ENCODE results near the gene MYT1. TPM values are rescaled to one million over a fixed set of nuclear protein-coding genes. Genes with fewer than 3 reads are reported as not detected.
"Not testable (repeated sequence)": the region's sequence is repeated elsewhere in the genome, so short reads cannot be mapped to it uniquely, and the experiment has no call there.

The MYT1 gene
- polyA plus RNA-seq, 1 donor: 2.6 TPM

DNA sequence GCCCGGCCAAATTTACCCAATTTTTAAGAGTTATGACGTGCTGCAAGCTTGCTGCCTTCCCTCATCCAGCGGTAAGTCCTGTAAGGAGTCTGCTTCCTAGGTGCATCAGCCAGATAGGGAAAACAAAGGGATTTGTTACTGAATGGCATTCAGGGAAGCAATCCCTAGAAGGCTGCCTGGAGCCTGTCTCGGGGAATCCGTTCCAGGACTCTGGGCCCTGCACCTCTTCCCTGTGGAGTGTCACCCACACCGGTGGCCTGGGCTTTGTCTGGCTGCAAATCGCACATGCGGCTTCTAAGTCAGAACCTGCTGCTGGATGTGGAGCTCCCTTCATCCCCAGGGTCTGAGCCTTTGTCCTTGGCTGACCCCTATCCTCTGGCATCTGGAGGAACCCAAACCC lies 7.0 kb downstream of the MYT1 start:
- H3K4me3 ChIP-seq (ENCODE audit: low read length): no peak overlapping the region
- H3K36me3 ChIP-seq (ENCODE audit: control insufficient read depth, insufficient read depth, low read length): no peaks in the 10 kb centered on the region
- no peak for DNase-seq
- H3K27me3 ChIP-seq (ENCODE audit: control insufficient read depth, insufficient read depth, low read length): peaks cover 12% of the 10 kb centered on the region
- no peak overlapping the region for H3K27ac ChIP-seq (ENCODE audit: low read length)
- no peaks in the 10 kb centered on the region for H3K9me3 ChIP-seq (ENCODE audit: control insufficient read depth, low read depth, low read length)
- WGBS (ENCODE audit: insufficient coverage, low lambda C conversion rate): no CpG with 5 or more reads among the region's 8 CpGs
- H3K4me1 ChIP-seq (ENCODE audit: control insufficient read depth, insufficient read depth, low read length): no peaks in the 10 kb centered on the region

DNA sequence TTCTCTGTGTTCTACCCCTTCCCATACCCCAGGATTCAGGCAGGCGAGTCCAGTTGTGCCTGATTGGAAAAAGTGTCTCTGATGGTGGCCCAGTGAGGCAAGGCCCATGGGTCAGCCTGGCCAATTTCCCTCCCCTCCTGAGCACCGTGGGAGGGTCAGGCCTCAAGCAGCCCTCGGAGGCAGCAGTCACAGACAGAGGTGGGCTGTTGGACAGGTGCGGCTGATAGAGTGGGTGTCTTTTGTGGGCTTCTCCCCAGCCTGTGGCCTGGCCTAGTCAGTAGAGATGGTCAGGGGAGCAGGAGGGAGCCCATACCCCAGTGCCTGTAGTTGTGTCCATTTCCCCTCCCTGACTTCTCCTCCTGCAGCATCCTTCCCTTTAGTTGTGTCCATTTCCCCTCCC lies 8.9 kb downstream of the MYT1 start:
- Histone ChIP-seq H3K27me3 (ENCODE audit: control insufficient read depth, insufficient read depth, low read length) (peaks cover 7% of the 10 kb centered on the region), H3K4me1 (ENCODE audit: control insufficient read depth, insufficient read depth, low read length) (no peaks in the 10 kb centered on the region), H3K27ac (ENCODE audit: low read length) (no peak overlapping the region), H3K36me3 (ENCODE audit: control insufficient read depth, insufficient read depth, low read length) (no peaks in the 10 kb centered on the region), H3K9me3 (ENCODE audit: control insufficient read depth, low read depth, low read length) (no peaks in the 10 kb centered on the region), H3K4me3 (ENCODE audit: low read length) (no peak overlapping the region)
- DNase-seq: no peak
- no CpG with 5 or more reads among the region's 4 CpGs for WGBS (ENCODE audit: insufficient coverage, low lambda C conversion rate)

DNA sequence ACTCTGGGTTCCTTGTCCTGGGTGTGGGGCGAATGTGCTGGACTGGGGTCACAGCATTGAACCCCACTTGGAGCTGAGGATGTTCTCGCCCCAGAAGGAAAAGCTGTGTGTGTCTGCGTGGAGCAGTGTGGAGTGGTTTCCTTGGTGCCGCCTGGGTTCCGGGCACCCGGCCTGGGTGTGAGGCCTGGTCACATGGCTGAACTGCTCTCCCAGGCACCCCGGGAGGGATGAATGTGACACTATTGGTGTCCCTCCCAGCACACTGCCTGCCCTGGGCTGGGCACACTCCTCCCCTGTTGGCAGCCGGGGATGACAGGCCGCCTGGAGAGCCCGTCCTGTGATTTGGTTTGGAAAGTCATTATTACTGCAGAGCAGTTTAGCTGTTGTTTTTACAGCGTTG lies 12.3 kb downstream of the MYT1 start:
- no peak for DNase-seq
- Histone ChIP-seq H3K36me3 (ENCODE audit: control insufficient read depth, insufficient read depth, low read length) (no peaks in the 10 kb centered on the region), H3K4me1 (ENCODE audit: control insufficient read depth, insufficient read depth, low read length) (no peaks in the 10 kb centered on the region), H3K4me3 (ENCODE audit: low read length) (no peak overlapping the region), H3K27me3 (ENCODE audit: control insufficient read depth, insufficient read depth, low read length) (peaks cover 7% of the 10 kb centered on the region), H3K27ac (ENCODE audit: low read length) (no peak overlapping the region), H3K9me3 (ENCODE audit: control insufficient read depth, low read depth, low read length) (no peaks in the 10 kb centered on the region)
- 0% methylated on average over 1 of the region's 11 CpGs for WGBS (ENCODE audit: insufficient coverage, low lambda C conversion rate)

DNA sequence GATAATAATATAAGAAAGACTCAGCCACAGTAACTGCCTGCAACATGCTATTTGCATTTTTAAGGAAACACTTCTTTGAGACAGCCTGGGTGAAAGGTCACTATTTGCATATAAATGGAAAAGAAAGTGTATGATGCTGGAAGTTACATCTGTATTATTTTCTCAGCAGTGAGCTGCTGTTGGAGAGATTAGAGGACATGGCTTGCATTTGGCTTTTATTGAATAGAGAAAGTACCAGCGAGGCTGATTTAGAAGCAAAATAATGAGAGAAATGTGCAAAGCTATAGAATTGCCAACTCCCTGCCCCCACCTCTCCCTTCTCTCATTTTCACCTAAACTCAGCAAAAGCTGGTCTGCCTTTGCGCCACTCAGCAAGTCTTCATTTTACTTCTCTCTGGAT lies 12.7 kb downstream of the MYT1 start:
- WGBS (ENCODE audit: insufficient coverage, low lambda C conversion rate): 80% methylated on average over 1 of the region's 2 CpGs
- peaks cover 6% of the 10 kb centered on the region for H3K27me3 ChIP-seq (ENCODE audit: control insufficient read depth, insufficient read depth, low read length)
- H3K4me1 ChIP-seq (ENCODE audit: control insufficient read depth, insufficient read depth, low read length): no peaks in the 10 kb centered on the region
- no peak for DNase-seq
- no peaks in the 10 kb centered on the region for H3K36me3 ChIP-seq (ENCODE audit: control insufficient read depth, insufficient read depth, low read length)
- no peaks in the 10 kb centered on the region for H3K9me3 ChIP-seq (ENCODE audit: control insufficient read depth, low read depth, low read length)
- no peak overlapping the region for H3K27ac ChIP-seq (ENCODE audit: low read length)
- no peak overlapping the region for H3K4me3 ChIP-seq (ENCODE audit: low read length)

DNA sequence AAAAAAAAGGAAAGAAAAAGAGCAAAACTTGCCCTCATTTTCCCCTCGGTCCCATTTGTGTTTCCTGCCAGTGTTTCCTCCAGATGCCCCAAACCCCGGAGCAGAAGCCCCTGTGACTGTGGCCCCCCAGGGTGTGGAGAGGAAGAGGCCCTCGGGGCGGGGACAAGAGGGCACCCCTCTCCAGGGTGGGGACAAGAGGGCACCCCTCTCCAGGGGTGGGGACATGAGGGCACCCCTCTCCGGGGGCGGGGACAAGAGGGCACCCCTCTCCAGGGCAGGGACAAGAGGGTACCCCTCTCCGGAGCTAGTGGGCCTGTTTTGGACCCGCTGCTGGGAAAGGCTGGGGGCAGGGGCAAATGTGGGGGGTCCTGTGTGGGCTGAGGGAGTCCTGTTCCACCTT lies 13.1 kb downstream of the MYT1 start:
- H3K4me1 ChIP-seq (ENCODE audit: control insufficient read depth, insufficient read depth, low read length): no peaks in the 10 kb centered on the region
- H3K27me3 ChIP-seq (ENCODE audit: control insufficient read depth, insufficient read depth, low read length): peaks cover 5% of the 10 kb centered on the region
- no peak for DNase-seq
- no CpG with 5 or more reads among the region's 8 CpGs for WGBS (ENCODE audit: insufficient coverage, low lambda C conversion rate)
- H3K4me3 ChIP-seq (ENCODE audit: low read length): no peak overlapping the region
- H3K9me3 ChIP-seq (ENCODE audit: control insufficient read depth, low read depth, low read length): no peaks in the 10 kb centered on the region
- H3K27ac ChIP-seq (ENCODE audit: low read length): no peak overlapping the region
- H3K36me3 ChIP-seq (ENCODE audit: control insufficient read depth, insufficient read depth, low read length): no peaks in the 10 kb centered on the region

DNA sequence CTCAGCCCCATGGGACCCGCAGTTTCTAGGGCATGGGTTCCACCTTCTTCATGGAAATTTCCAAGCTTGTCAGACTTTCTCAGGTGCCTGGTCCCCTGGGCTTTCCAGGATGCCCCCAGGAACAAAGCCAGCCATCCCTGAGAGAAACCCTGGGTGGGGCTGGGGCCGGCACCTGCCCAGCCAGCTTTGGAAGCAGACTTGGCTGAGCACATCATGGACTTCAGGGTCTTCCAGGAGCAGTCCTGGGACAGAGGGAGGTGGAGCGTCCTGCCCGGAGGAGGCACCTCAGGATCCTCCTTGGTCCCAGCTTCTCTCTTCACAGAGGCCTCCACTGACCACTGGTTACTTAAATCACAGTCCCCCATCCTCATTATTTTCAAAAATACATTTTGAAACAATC lies 13.5 kb downstream of the MYT1 start:
- no CpG with 5 or more reads among the region's 4 CpGs for WGBS (ENCODE audit: insufficient coverage, low lambda C conversion rate)
- Histone ChIP-seq H3K36me3 (ENCODE audit: control insufficient read depth, insufficient read depth, low read length) (no peaks in the 10 kb centered on the region), H3K27me3 (ENCODE audit: control insufficient read depth, insufficient read depth, low read length) (peaks cover 5% of the 10 kb centered on the region), H3K4me3 (ENCODE audit: low read length) (no peak overlapping the region), H3K9me3 (ENCODE audit: control insufficient read depth, low read depth, low read length) (no peaks in the 10 kb centered on the region), H3K4me1 (ENCODE audit: control insufficient read depth, insufficient read depth, low read length) (no peaks in the 10 kb centered on the region), H3K27ac (ENCODE audit: low read length) (no peak overlapping the region)
- no peak for DNase-seq

DNA sequence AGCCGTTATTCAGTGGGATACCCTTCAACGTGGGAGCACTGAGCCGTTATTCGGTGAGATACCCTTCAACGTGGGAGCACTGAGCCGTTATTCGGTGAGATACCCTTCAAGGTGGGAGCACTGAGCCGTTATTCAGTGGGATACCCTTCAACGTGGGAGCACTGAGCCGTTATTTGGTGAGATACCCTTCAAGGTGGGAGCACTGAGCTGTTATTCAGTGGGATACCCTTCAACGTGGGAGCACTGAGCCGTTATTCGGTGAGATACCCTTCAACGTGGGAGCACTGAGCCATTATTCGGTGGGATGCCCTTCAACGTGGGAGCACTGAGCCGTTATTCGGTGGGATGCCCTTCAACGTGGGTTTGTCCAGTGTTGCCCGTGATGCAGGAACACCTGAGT lies 14.7 kb downstream of the MYT1 start:
- no CpG with 5 or more reads among the region's 20 CpGs for WGBS (ENCODE audit: insufficient coverage, low lambda C conversion rate)
- H3K9me3 ChIP-seq (ENCODE audit: control insufficient read depth, low read depth, low read length); H3K27me3 ChIP-seq (ENCODE audit: control insufficient read depth, insufficient read depth, low read length); H3K36me3 ChIP-seq (ENCODE audit: control insufficient read depth, insufficient read depth, low read length); H3K4me1 ChIP-seq (ENCODE audit: control insufficient read depth, insufficient read depth, low read length); DNase-seq; H3K4me3 ChIP-seq (ENCODE audit: low read length); H3K27ac ChIP-seq (ENCODE audit: low read length): not testable (repeated sequence)

DNA sequence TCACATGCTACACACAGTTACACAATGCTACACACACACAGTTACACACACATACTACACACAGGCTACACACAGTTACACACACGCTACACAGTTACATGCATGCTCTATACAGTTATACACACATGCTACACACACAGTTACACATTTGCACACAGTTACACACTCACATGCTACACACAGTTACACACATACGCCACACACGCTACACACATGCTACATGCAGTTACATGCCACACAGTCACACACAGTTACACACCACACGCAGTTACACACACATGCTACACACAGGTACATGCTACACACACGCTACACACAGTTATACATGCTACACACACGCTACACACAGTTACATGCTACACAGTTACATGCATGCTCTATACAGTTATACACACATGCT lies 15.6 kb downstream of the MYT1 start:
- DNase-seq: no peak
- peaks cover 5% of the 10 kb centered on the region for H3K27me3 ChIP-seq (ENCODE audit: control insufficient read depth, insufficient read depth, low read length)
- no peak overlapping the region for H3K27ac ChIP-seq (ENCODE audit: low read length)
- H3K9me3 ChIP-seq (ENCODE audit: control insufficient read depth, low read depth, low read length): no peaks in the 10 kb centered on the region
- H3K36me3 ChIP-seq (ENCODE audit: control insufficient read depth, insufficient read depth, low read length): no peaks in the 10 kb centered on the region
- H3K4me1 ChIP-seq (ENCODE audit: control insufficient read depth, insufficient read depth, low read length): no peaks in the 10 kb centered on the region
- no peak overlapping the region for H3K4me3 ChIP-seq (ENCODE audit: low read length)
- no CpG with 5 or more reads among the region's 6 CpGs for WGBS (ENCODE audit: insufficient coverage, low lambda C conversion rate)

DNA sequence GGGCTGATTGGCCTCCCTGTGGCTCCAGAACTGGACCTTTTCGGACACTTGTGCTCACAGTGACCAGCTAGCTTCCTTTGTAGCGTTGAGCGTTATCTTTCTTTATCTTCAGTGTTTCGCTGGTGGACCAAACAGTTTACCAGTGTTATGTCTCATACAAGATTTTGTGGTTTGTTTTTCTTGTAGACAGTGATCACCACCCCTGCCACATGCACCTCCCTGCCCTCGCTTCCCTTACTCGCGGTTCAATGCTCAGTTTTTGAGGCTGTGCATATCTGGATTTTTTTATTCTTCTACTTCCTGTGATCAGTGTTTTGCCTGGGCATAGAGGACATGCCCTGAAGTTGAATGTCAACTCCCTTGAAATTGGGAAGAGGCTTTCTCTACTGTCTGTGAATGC lies 16.4 kb downstream of the MYT1 start:
- no peak overlapping the region for H3K27ac ChIP-seq (ENCODE audit: low read length)
- DNase-seq: no peak
- H3K4me3 ChIP-seq (ENCODE audit: low read length): no peak overlapping the region
- no peaks in the 10 kb centered on the region for H3K36me3 ChIP-seq (ENCODE audit: control insufficient read depth, insufficient read depth, low read length)
- H3K27me3 ChIP-seq (ENCODE audit: control insufficient read depth, insufficient read depth, low read length): peaks cover 5% of the 10 kb centered on the region
- WGBS (ENCODE audit: insufficient coverage, low lambda C conversion rate): no CpG with 5 or more reads among the region's 7 CpGs
- H3K9me3 ChIP-seq (ENCODE audit: control insufficient read depth, low read depth, low read length): no peaks in the 10 kb centered on the region
- H3K4me1 ChIP-seq (ENCODE audit: control insufficient read depth, insufficient read depth, low read length): no peaks in the 10 kb centered on the region

DNA sequence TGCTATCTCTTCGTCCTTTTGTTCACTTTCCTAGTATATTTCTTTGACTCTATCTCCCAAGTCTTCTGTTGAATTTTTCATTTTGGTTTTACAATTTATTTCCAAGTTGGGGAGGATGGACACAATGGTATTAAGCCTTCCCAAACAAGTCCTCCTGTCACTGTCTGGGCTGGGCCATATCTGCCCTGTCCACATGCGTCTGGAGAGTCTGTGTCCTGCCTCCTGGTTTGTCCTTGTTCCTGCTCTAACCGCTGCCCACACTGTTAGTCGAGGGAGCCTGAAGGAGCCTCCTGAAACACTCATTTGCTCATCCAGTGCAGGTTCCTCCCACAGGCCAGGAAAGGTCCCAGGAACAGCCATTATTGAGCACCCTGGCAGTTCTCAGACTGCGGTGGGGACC lies 17.1 kb downstream of the MYT1 start:
- 89% methylated on average over 1 of the region's 5 CpGs for WGBS (ENCODE audit: insufficient coverage, low lambda C conversion rate)
- no peaks in the 10 kb centered on the region for H3K36me3 ChIP-seq (ENCODE audit: control insufficient read depth, insufficient read depth, low read length)
- no peak overlapping the region for H3K27ac ChIP-seq (ENCODE audit: low read length)
- no peak overlapping the region for H3K4me3 ChIP-seq (ENCODE audit: low read length)
- H3K4me1 ChIP-seq (ENCODE audit: control insufficient read depth, insufficient read depth, low read length): no peaks in the 10 kb centered on the region
- H3K9me3 ChIP-seq (ENCODE audit: control insufficient read depth, low read depth, low read length): no peaks in the 10 kb centered on the region
- H3K27me3 ChIP-seq (ENCODE audit: control insufficient read depth, insufficient read depth, low read length): peaks cover 3% of the 10 kb centered on the region
- DNase-seq: no peak

DNA sequence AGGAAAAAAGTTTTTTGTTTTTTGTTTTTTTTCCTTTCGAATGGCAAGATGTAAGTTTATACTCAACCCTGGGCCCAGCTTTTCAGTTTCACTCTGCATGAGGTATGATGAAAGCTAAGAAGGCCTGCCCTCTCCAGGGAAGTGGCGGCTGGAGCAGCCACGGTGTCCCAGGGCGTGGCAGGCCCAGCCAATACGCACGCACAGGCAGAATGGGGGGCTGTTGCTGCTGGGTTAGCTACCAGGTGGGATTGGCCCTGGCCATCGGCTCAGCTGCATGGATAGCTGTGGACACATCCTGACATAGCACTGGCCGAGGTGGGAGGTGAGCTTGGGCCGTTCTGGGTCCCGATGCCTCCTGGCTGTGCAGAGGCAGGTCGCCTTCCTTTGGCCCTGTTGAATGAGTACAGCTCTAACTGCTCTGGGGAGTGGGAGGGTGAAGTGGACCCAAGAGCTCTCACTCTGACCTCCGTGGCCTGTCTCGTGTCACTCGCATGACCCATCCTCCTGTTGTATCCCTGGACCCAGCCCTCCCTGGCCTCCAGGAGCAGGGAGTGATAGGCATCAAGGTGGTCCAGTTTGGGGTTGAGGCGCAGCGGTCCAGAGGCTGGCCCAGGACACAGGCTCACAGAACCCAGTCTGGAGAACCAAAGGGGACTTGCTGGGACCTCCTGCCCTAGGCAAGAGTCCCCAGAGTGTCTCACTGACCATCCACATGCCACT lies 18.1 kb downstream of the MYT1 start:
- Histone ChIP-seq H3K4me3 (ENCODE audit: low read length) (no peak overlapping the region), H3K4me1 (ENCODE audit: control insufficient read depth, insufficient read depth, low read length) (no peaks in the 10 kb centered on the region), H3K9me3 (ENCODE audit: control insufficient read depth, low read depth, low read length) (no peaks in the 10 kb centered on the region), H3K27ac (ENCODE audit: low read length) (no peak overlapping the region), H3K36me3 (ENCODE audit: control insufficient read depth, insufficient read depth, low read length) (no peaks in the 10 kb centered on the region), H3K27me3 (ENCODE audit: control insufficient read depth, insufficient read depth, low read length) (no peaks in the 10 kb centered on the region)
- no peak for DNase-seq
- 50% methylated on average over 1 of the region's 16 CpGs for WGBS (ENCODE audit: insufficient coverage, low lambda C conversion rate)

Data from large intestine (tissue), 3 donors.